Retina (tissue), 1 donor: ENCODE results near the gene THBD.

ENCODE experiments used
- DNase-seq: peaks from one replicate; pipeline ENCODE4 v3.0.0-alpha.2; 2016

THBD gene

GRCh38 chr20:23084282-23084844 lies 34.9 kb upstream of the THBD start:
- no peak for DNase-seq

GRCh38 chr20:23083553-23084220 lies 34.2 kb upstream of the THBD start:
- no peak for DNase-seq

- no peak for DNase-seq
Observed at GRCh38 chr20:23082846-23083552, 33.5 kb upstream of the THBD start.

- no peak for DNase-seq
Observed at GRCh38 chr20:23081263-23081819, 31.9 kb upstream of the THBD start.

GRCh38 chr20:23080521-23080920 lies 31.0 kb upstream of the THBD start:
- DNase-seq = no peak

GRCh38 chr20:23079926-23080325 lies 30.5 kb upstream of the THBD start:
- no peak for DNase-seq

- no peak for DNase-seq
Observed at GRCh38 chr20:23079016-23079351, 29.5 kb upstream of the THBD start.

- peak; percentile 79 for DNase-seq
Observed at GRCh38 chr20:23078351-23079015, 29.0 kb upstream of the THBD start.

- no peak for DNase-seq
Observed at GRCh38 chr20:23077277-23077676, 27.8 kb upstream of the THBD start.

GRCh38 chr20:23074052-23074451 lies 24.6 kb upstream of the THBD start:
- no peak for DNase-seq

- DNase-seq = no peak
Observed at GRCh38 chr20:23072892-23073586, 23.6 kb upstream of the THBD start.

GRCh38 chr20:23071996-23072395 lies 22.5 kb upstream of the THBD start:
- DNase-seq = no peak

GRCh38 chr20:23071398-23071797 lies 21.9 kb upstream of the THBD start:
- no peak for DNase-seq

GRCh38 chr20:23069108-23069507 lies 19.6 kb upstream of the THBD start:
- DNase-seq = no peak

GRCh38 chr20:23068283-23068682 lies 18.8 kb upstream of the THBD start:
- no peak for DNase-seq

- DNase-seq = no peak
Observed at GRCh38 chr20:23066772-23067171, 17.3 kb upstream of the THBD start.

- DNase-seq = peak; percentile 60
Observed at GRCh38 chr20:23065266-23066201, 16.1 kb upstream of the THBD start.

- no peak for DNase-seq
Observed at GRCh38 chr20:23063581-23063980, 14.1 kb upstream of the THBD start.

GRCh38 chr20:23063168-23063567 lies 13.7 kb upstream of the THBD start:
- no peak for DNase-seq

GRCh38 chr20:23062632-23063031 lies 13.2 kb upstream of the THBD start:
- DNase-seq = no peak

- no peak for DNase-seq
Observed at GRCh38 chr20:23061734-23062561, 12.5 kb upstream of the THBD start.
